ENCODE results near the gene TMEM41B.
"Not testable (repeated sequence)": the region's sequence is repeated elsewhere in the genome, so short reads cannot be mapped to it uniquely, and the experiment has no call there.

The TMEM41B gene

GRCh38 chr11:9304178-9304577 lies 10.2 kb downstream of the TMEM41B start:
- DNase-seq, result no peak

DNA sequence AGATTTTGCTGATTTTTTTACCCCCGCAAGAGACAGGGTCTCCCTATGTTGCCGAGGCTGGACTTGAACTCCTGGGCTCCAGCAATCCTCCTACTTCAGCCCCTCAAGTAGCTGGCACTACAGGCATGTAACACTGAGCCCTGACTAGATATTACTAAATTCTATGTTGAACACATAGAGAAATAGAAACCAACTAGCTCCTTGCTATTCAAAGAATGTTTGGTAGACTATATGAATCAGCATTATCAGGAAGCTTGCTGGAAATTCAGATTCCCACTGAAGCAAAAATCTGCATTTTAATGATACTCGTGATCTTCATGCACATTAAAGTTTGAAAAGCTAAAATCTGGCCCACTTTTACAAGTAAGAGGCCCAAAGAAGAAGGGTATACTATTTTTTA lies 11.9 kb downstream of the TMEM41B start:
- no peak for DNase-seq

DNA sequence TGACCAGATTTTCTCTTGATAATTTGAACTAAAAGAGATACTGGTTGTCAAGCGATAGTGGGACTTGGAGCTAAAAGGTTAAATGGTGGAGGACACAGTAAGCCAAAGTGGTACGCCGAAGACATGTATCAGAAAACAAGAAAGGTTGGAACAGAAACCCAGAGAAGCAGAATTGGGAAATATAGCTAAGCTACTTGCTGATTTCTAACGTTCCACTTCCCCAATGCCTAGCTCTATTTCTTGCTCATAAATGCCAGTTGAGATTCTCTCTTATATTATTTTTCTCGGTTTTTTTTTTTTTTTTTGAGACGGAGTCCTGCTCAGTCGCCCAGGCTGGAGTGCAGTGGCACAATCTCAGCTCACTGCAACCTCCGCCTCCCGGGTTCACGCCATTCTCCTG lies 12.7 kb downstream of the TMEM41B start:
- peak; percentile 44 to 56 for DNase-seq

DNA sequence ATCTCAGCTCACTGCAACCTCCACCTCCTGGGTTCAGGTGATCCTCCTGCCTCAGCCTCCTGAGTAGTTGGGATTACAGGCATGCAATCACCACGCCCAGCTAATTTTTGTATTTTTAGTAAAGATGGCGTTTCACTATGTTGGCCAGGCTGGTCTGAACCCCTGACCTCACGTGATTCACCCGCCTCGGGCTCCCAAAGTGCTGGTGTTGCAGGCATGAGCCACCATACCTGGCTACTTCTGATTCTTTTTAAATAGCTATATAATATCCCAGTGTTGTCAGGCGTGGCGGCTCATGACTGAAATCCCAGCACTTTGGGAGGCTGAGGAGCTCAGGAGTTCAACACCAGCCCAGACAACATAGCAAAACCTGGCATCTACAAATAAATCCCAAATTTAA lies 20.7 kb downstream of the TMEM41B start:
- no peak for DNase-seq

GRCh38 chr11:9285850-9286587 lies 28.4 kb downstream of the TMEM41B start:
- no peak for DNase-seq

DNA sequence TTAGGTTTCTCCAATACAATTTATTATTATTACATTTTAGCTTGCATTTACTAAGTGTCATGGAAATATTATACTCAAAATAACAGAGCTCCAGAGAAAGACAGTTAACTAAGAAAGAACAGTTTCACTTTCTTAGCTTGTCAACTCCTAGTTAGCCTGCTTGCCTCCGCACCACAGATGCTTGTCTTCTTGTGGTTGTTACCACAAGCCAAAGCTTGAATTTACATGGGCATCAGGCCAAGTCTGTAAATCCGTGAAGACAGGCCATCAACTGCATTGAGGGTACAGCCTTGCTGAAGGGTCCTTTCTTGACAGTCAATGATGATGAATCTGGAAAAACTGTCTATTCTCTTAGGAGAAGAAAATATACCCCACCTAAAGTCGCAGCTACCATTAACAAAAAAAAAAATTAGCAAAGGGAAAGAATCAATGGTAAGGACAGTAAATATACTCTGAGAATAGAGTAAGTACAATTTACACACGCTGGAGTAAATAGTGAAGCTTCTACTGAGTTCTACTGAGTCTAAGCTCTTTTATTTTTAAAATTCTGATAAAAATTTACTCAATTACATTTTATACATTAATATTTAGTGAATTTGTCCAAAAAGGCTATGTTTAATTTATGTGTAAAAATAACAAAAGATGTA lies 33.6 kb downstream of the TMEM41B start:
- peak in 1 of 2 donors; percentile 4 for DNase-seq

DNA sequence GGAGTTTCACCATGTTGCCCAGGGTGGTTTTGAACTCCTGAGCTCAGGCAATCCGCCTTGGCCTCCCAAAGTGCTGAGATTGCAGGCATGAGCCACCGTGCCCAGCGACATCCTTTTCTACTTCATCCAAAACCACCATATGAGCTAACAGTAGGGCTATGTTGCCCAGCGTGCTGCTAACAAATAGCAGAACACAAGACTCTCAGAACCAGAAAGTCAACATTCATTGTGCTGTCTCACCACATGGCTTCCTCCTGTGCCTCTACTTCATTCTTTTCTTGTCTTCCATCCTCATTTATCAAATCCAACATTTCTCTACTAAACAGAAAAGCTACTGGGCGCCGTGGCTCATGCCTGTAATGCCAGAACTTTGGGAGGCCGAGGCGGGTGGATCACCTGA lies 37.2 kb downstream of the TMEM41B start:
- DNase-seq, result peak in 1 of 2 donors; percentile 1

GRCh38 chr11:9276571-9276970 lies 37.8 kb downstream of the TMEM41B start:
- no peak for DNase-seq

GRCh38 chr11:9274499-9275258 lies 39.7 kb downstream of the TMEM41B start:
- DNase-seq, result no peak

GRCh38 chr11:9273376-9274336 lies 40.7 kb downstream of the TMEM41B start:
- DNase-seq, result peak; percentile 92 to 94

GRCh38 chr11:9269492-9270013 lies 44.8 kb downstream of the TMEM41B start:
- peak in 1 of 2 donors; percentile 36 for DNase-seq

GRCh38 chr11:9267680-9268079 lies 46.7 kb downstream of the TMEM41B start:
- no peak for DNase-seq

GRCh38 chr11:9266926-9267325 lies 47.5 kb downstream of the TMEM41B start:
- DNase-seq, result no peak

DNA sequence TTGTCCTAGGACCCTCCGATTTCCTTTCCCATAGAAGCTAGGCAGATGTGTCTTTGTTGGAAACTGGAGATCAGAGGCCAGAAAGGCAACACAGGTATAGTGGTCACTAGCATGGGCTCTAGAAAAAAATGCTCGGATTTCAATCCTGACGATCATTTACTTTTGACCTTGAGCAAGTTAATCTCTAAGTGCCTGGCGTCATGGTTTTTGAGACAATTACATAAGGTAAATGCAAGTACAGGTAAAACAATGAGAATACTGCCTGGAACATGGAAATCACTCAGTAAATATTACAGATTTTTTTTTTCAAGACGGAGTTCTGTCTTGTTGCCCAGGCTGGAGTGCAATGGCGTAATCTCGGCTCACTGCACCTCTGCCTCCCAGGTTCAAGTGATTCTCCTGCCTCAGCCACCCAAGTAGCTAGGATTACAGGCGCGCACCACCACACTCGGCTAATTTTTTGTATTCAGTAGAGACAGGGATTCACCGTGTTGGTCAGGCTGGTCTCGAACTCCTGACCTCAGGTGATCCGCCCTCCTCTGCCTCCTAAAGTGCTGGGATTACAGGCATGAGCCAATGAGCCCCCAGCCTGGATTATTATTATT lies 48.2 kb downstream of the TMEM41B start:
- no peak for DNase-seq

DNA sequence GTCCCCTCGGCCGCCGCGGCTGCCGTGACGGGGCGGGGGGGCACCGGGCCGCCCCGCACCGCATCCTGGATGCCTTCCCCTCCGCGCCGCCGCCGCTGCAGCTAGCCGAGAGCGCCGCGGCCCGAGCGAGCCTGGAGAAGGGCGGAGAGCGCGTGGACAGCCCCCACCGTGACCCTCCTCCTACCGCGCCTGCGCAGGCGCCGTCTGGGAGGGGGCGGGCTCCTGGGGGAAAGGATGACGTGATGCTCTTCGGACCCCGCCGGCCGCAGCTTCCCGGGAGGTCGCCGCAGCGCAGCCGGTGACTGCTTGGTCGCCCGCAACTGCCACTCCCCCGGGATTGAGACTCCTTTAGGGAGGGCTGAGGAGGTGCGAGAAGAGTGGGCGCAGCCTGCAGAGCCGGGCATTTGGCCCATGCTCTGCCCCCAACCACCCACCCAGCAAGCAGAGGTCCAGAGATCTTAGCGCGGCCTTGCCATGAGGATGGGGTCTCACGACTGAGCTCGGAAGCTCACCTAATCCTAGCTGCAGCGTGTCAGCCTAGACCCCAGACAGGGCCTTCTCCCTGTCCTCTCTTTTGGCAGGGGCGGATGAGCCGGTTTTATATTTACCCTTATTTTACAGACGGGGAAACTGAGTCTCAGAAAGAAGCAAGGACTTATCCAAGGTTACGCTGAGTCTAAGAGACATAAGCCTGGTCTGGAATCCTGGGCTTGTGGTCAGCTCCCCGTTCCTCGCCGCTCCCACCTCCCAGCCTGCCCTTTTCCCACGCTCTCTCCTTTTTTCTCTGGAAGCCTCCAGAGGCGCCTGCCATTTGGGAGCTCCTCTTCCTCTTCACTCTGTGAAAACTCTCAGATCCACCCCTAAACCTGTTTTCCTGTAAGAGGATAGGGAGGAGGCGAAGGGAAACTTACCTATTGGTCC lies 48.9 kb downstream of the TMEM41B start, which contains the start of gene DENND5A:
TSS of gene DENND5A (minus strand) at position 140 of the 921 bp plus-strand sequence. CDS start 281 bp downstream, outside the sequence.
- peak; percentile 77 to 85 for DNase-seq

- DNase-seq, result peak; percentile 97 to 98
These were observed 49.8 kb downstream of the TMEM41B start for GRCh38 chr11:9264316-9265210.

- peak; percentile 68 to 91 for DNase-seq
These were observed 50.5 kb downstream of the TMEM41B start for GRCh38 chr11:9263840-9264315.

GRCh38 chr11:9260838-9261146 lies 53.6 kb downstream of the TMEM41B start:
- not testable (repeated sequence) for DNase-seq
